Loucy (cell line): ENCODE measurements around the gene GFPT2.

Experiments used
- H2AFZ ChIP-seq: fragments of 200-600 bp; sonication (generic); 2 replicates; pipeline ENCODE4 v1.6.0; 2016; ENCODE audit warnings: antibody characterized with exemption, mild to moderate bottlenecking, low read length, moderate library complexity
- H3F3A ChIP-seq: fragments of 200-600 bp; 2 replicates; pipeline ENCODE4 v1.6.0; 2016; ENCODE audit warnings: antibody characterized with exemption, low read depth, mild to moderate bottlenecking
- H3K27me3 ChIP-seq: fragments of 200-600 bp; sonication (generic); 2 replicates; pipeline ENCODE4 v1.6.1; 2014; ENCODE audit warnings: low read length, mild to moderate bottlenecking; ENCODE audit not compliant: insufficient read depth, poor library complexity, severe bottlenecking
- H3K36me3 ChIP-seq: fragments of 200-600 bp; sonication (generic); 2 replicates; pipeline ENCODE4 v1.6.1; 2016; ENCODE audit warnings: low read length; ENCODE audit not compliant: insufficient read depth
- H3K4me1 ChIP-seq: fragments of 200-600 bp; sonication (generic); 2 replicates; pipeline ENCODE4 v1.5.1; 2014; ENCODE audit warnings: low read length, mild to moderate bottlenecking; ENCODE audit not compliant: insufficient read depth, poor library complexity, severe bottlenecking
- H3K4me2 ChIP-seq: fragments of 200-600 bp; sonication (generic); 2 replicates; pipeline ENCODE4 v1.6.0; 2014; ENCODE audit warnings: antibody characterized with exemption, low read length, low read depth, mild to moderate bottlenecking; ENCODE audit not compliant: poor library complexity, severe bottlenecking
- H3K4me3 ChIP-seq: fragments of 200-600 bp; sonication (generic); 2 replicates; pipeline ENCODE4 v1.5.1; 2014; ENCODE audit warnings: low read length, mild to moderate bottlenecking, mixed read lengths; ENCODE audit not compliant: poor library complexity, severe bottlenecking
- H3K79me2 ChIP-seq: fragments of 200-600 bp; sonication (generic); 2 replicates; pipeline ENCODE4 v1.6.1; 2014; ENCODE audit warnings: low read length; ENCODE audit not compliant: insufficient read depth
- H3K9ac ChIP-seq: fragments of 200-600 bp; sonication (generic); 2 replicates; pipeline ENCODE4 v1.6.0; 2014; ENCODE audit warnings: mild to moderate bottlenecking, low read depth, low read length, moderate library complexity; ENCODE audit not compliant: poor library complexity, severe bottlenecking
- H3K9me2 ChIP-seq: fragments of 200-600 bp; sonication (generic); replicated peaks from 2 replicates; pipeline ENCODE4 v1.6.1; 2016; ENCODE audit warnings: low read depth, low read length, mixed read lengths
- H3K9me3 ChIP-seq: fragments of 200-600 bp; sonication (generic); 2 replicates; pipeline ENCODE4 v1.6.1; 2014; ENCODE audit warnings: mild to moderate bottlenecking, antibody characterized with exemption, low read length, low read depth; ENCODE audit not compliant: insufficient read depth
- H4K20me1 ChIP-seq: fragments of 200-600 bp; sonication (generic); 2 replicates; pipeline ENCODE4 v1.6.0; 2014; ENCODE audit warnings: antibody characterized with exemption, low read length, mild to moderate bottlenecking; ENCODE audit not compliant: insufficient read depth, poor library complexity, severe bottlenecking
- CTCF ChIP-seq: fragments of 200-600 bp; sonication (generic); conservative IDR thresholded peaks from 2 replicates; pipeline ENCODE4 v1.5.1; 2014; ENCODE audit warnings: mild to moderate bottlenecking, antibody characterized with exemption, low read length
- EZH2phosphoT487 ChIP-seq: fragments of 200-600 bp; IDR thresholded peaks from 2 replicates; pipeline ENCODE4 v1.6.1; 2018; ENCODE audit warnings: antibody characterized with exemption, mild to moderate bottlenecking, moderate library complexity, borderline replicate concordance

Gene GFPT2

GRCh38 chr5:180367300-180367699, 14.2 kb upstream of the GFPT2 start:
- Histone ChIP-seq H3K9me2 (no peaks in the 10 kb centered on the region), H3K4me1 (no peaks in the 10 kb centered on the region), H3K79me2 (no peaks in the 10 kb centered on the region), H3F3A (no peaks in the 10 kb centered on the region), H2AFZ (no peak overlapping the region), H3K4me3 (no peak overlapping the region), H3K9ac (no peak overlapping the region), H4K20me1 (no peaks in the 10 kb centered on the region), H3K36me3 (no peaks in the 10 kb centered on the region), H3K4me2 (no peak overlapping the region), H3K27me3 (no peaks in the 10 kb centered on the region), H3K9me3 (no peaks in the 10 kb centered on the region)
- no peak for TF ChIP-seq CTCF
- no peak for TF ChIP-seq EZH2phosphoT487

DNA sequence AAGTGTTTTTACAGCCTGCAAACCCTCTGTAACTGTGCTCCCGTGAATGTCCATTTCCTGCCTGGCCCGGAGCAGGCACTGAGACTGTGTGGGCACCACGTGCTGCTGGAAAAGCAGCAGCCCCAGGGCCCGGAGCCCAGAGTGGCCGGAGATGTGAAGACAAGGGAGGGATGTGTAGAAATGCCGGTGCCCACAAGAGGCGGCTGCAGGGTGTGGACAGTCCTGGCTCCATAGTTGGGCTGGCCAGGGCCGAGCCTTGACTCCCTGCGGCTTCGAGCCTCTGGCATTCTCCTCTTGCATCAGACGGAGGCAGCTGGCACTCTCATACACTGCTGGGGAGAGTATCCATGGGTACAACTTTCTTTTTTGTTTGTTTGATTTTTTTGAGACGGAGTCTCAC, 13.2 kb upstream of the GFPT2 start:
- Histone ChIP-seq H2AFZ (no peak overlapping the region), H3K27me3 (no peaks in the 10 kb centered on the region), H3K9ac (no peak overlapping the region), H3K36me3 (no peaks in the 10 kb centered on the region), H3K4me1 (no peaks in the 10 kb centered on the region), H3K79me2 (no peaks in the 10 kb centered on the region), H3F3A (no peaks in the 10 kb centered on the region), H3K9me3 (no peaks in the 10 kb centered on the region), H3K9me2 (no peaks in the 10 kb centered on the region), H4K20me1 (no peaks in the 10 kb centered on the region), H3K4me3 (no peak overlapping the region), H3K4me2 (no peak overlapping the region)
- TF ChIP-seq EZH2phosphoT487, result no peak
- no peak for TF ChIP-seq CTCF

- H2AFZ ChIP-seq, result no peak overlapping the region
- no peaks in the 10 kb centered on the region for H3K27me3 ChIP-seq
- no peaks in the 10 kb centered on the region for H3K9me2 ChIP-seq
- no peaks in the 10 kb centered on the region for H3K79me2 ChIP-seq
- no peaks in the 10 kb centered on the region for H3F3A ChIP-seq
- H3K4me3 ChIP-seq, result no peak overlapping the region
- TF ChIP-seq CTCF (no peak), EZH2phosphoT487 (no peak)
- no peaks in the 10 kb centered on the region for H3K9me3 ChIP-seq
- no peak overlapping the region for H3K4me2 ChIP-seq
- no peaks in the 10 kb centered on the region for H3K36me3 ChIP-seq
- H3K9ac ChIP-seq, result no peak overlapping the region
- no peaks in the 10 kb centered on the region for H4K20me1 ChIP-seq
- H3K4me1 ChIP-seq, result no peaks in the 10 kb centered on the region
Measured at GRCh38 chr5:180365829-180366228, 12.7 kb upstream of the GFPT2 start.
